IMR-90 (cell line): ENCODE data around the gene FAM124B. TPM values are rescaled to one million over a fixed set of nuclear protein-coding genes. Genes with fewer than 3 reads are reported as not detected.

Experiments used
- ATAC-seq: fragments of 200-7000 bp; cut with Tn5 transposase; 2 replicates; pipeline ENCODE4 v1.9.1; 2020; ENCODE audit warnings: low read depth, mild to moderate bottlenecking, moderate library complexity
- BruUV-seq: library from RNA; stranded (reverse); fragments of 400-500 nt; replicated peaks from 2 replicates; lab custom pipeline; 2021; lab: Mats Ljungman, UMichigan
- CTCF ChIA-PET: fragments of 300-600 bp; formaldehyde crosslinking; extraction: SDS; loops from one replicate; lab custom pipeline; 2021; ENCODE audit warnings: antibody characterized with exemption; lab: Yijun Ruan, JAX
- POLR2A ChIA-PET: fragments of 300-600 bp; sonication (Branson Sonifier 250); formaldehyde crosslinking; loops from one replicate; lab custom pipeline; 2022; ENCODE audit warnings: antibody characterized with exemption; ENCODE audit not compliant: unreplicated experiment; lab: Charles Lee
- DNase-seq: peaks from one replicate; pipeline ENCODE4 v3.0.0; 2013
- H2AFZ ChIP-seq: replicated peaks from 2 replicates; pipeline ENCODE3; 2013; ENCODE audit warnings: low read length, mild to moderate bottlenecking; ENCODE audit not compliant: poor library complexity
- H2AK5ac ChIP-seq: 2 replicates; pipeline ENCODE4 v1.6.1; 2013; ENCODE audit warnings: low read depth, low read length, inconsistent platforms
- H2AK9ac ChIP-seq: replicated peaks from 2 replicates; pipeline ENCODE3; 2013; ENCODE audit warnings: mild to moderate bottlenecking, low read depth, low read length, moderate library complexity; ENCODE audit not compliant: poor library complexity
- H2BK120ac ChIP-seq: 2 replicates; pipeline ENCODE4 v1.6.1; 2013; ENCODE audit warnings: low read depth, low read length, inconsistent platforms
- H2BK15ac ChIP-seq: 3 replicates; pipeline ENCODE4 v1.6.1; 2013; ENCODE audit warnings: low read depth, low read length, inconsistent platforms
- H2BK20ac ChIP-seq: 2 replicates; pipeline ENCODE4 v1.6.1; 2013; ENCODE audit warnings: low read depth, mild to moderate bottlenecking, inconsistent platforms, low read length, moderate library complexity
- H2BK5ac ChIP-seq: 2 replicates; pipeline ENCODE4 v1.6.1; 2013; ENCODE audit warnings: mild to moderate bottlenecking, low read depth, low read length, inconsistent platforms; ENCODE audit not compliant: poor library complexity, severe bottlenecking
- H3K14ac ChIP-seq: replicated peaks from 2 replicates; pipeline ENCODE4 v1.6.1; 2013; ENCODE audit warnings: low read depth, low read length, inconsistent platforms
- H3K18ac ChIP-seq: 2 replicates; pipeline ENCODE4 v1.6.1; 2013; ENCODE audit warnings: low read depth, low read length, control low read depth
- H3K23ac ChIP-seq: 2 replicates; pipeline ENCODE4 v1.6.1; 2013; ENCODE audit warnings: low read depth, low read length, inconsistent platforms
- H3K27ac ChIP-seq: 2 replicates; pipeline ENCODE4 v1.5.1; 2013; ENCODE audit warnings: mild to moderate bottlenecking, control low read depth, low read length; ENCODE audit not compliant: insufficient read depth
- H3K27me3 ChIP-seq: 2 replicates; pipeline ENCODE4 v1.6.1; 2013; ENCODE audit warnings: low read length; ENCODE audit not compliant: control insufficient read depth, insufficient read depth
- H3K36me3 ChIP-seq: 2 replicates; pipeline ENCODE4 v1.6.1; 2013; ENCODE audit warnings: low read length, mixed read lengths; ENCODE audit not compliant: control insufficient read depth, insufficient read depth
- H3K4ac ChIP-seq: 2 replicates; pipeline ENCODE4 v1.6.1; 2013; ENCODE audit warnings: low read depth, low read length, inconsistent platforms
- H3K4me1 ChIP-seq: 2 replicates; pipeline ENCODE4 v1.6.1; 2013; ENCODE audit warnings: low read length, mixed read lengths; ENCODE audit not compliant: control insufficient read depth, insufficient read depth
- H3K4me2 ChIP-seq: 2 replicates; pipeline ENCODE4 v1.6.1; 2013; ENCODE audit warnings: low read depth, mild to moderate bottlenecking, control low read depth, low read length, moderate library complexity
- H3K4me3 ChIP-seq: 2 replicates; pipeline ENCODE4 v1.5.1; 2013; ENCODE audit warnings: low read depth, mild to moderate bottlenecking, control low read depth, low read length, moderate library complexity; ENCODE audit not compliant: insufficient read depth
- H3K56ac ChIP-seq: 2 replicates; pipeline ENCODE4 v1.6.1; 2013; ENCODE audit warnings: low read length, inconsistent platforms; ENCODE audit not compliant: insufficient read depth; ENCODE audit errors: extremely low read depth
- H3K79me1 ChIP-seq, 2 experiments: 2 replicates each; pipeline ENCODE4 v1.6.1; 2013; ENCODE audit warnings: low read length in 2 of 2, inconsistent platforms in 1 of 2, low read depth in 1 of 2
- H3K9ac ChIP-seq: 2 replicates; pipeline ENCODE4 v1.6.1; 2013; ENCODE audit warnings: low read depth, low read length, control low read depth
- H3K9me1 ChIP-seq: 2 replicates; pipeline ENCODE4 v1.6.1; 2013; ENCODE audit warnings: low read length, inconsistent platforms; ENCODE audit not compliant: insufficient read depth
- H3K9me3 ChIP-seq: 2 replicates; pipeline ENCODE4 v1.6.1; 2013; ENCODE audit warnings: low read length; ENCODE audit not compliant: control insufficient read depth, insufficient read depth
- H4K20me1 ChIP-seq: 2 replicates; pipeline ENCODE4 v1.6.1; 2013; ENCODE audit warnings: low read length, inconsistent platforms; ENCODE audit not compliant: insufficient read depth
- H4K5ac ChIP-seq: 2 replicates; pipeline ENCODE4 v1.6.1; 2013; ENCODE audit warnings: mild to moderate bottlenecking, low read depth, low read length, control low read depth
- H4K8ac ChIP-seq, 2 experiments: 2 replicates each; pipeline ENCODE4 v1.6.1; 2013; ENCODE audit warnings: low read depth in 2 of 2, low read length in 2 of 2, control low read depth in 1 of 2, inconsistent platforms in 1 of 2
- H4K91ac ChIP-seq: 2 replicates; pipeline ENCODE4 v1.6.1; 2013; ENCODE audit warnings: low read depth, low read length, inconsistent platforms; ENCODE audit not compliant: insufficient read depth
- BHLHE40 ChIP-seq: fragments of 150-350 bp; IDR thresholded peaks from 2 replicates; pipeline ENCODE4 v1.6.1; 2016; ENCODE audit warnings: mild to moderate bottlenecking, low read depth, low read length
- CEBPB ChIP-seq: IDR thresholded peaks from 2 replicates; pipeline ENCODE4 v1.6.1; 2012; ENCODE audit warnings: low read depth, low read length, improper control_type of control experiment
- CHD1 ChIP-seq: IDR thresholded peaks from 2 replicates; pipeline ENCODE4 v1.6.1; 2012; ENCODE audit warnings: low read depth, low read length, improper control_type of control experiment
- CTCF ChIP-seq: conservative IDR thresholded peaks from 2 replicates; pipeline ENCODE4 v1.5.1; 2012; ENCODE audit warnings: mild to moderate bottlenecking, low read depth, low read length, improper control_type of control experiment
- MAZ ChIP-seq: IDR thresholded peaks from 2 replicates; pipeline ENCODE4 v1.6.1; 2012; ENCODE audit warnings: low read depth, mild to moderate bottlenecking, low read length, improper control_type of control experiment, moderate library complexity, borderline replicate concordance
- POLR2A ChIP-seq: IDR thresholded peaks from 2 replicates; pipeline ENCODE4 v1.6.1; 2012; ENCODE audit warnings: mild to moderate bottlenecking, low read depth, low read length
- SMC3 ChIP-seq: fragments of 150-350 bp; IDR thresholded peaks from 2 replicates; pipeline ENCODE4 v1.6.1; 2016; ENCODE audit warnings: low read depth, mild to moderate bottlenecking, antibody characterized with exemption, low read length, moderate library complexity
- WGBS, 2 experiments: methylation state at CpG; one replicate each; pipeline versions ENCODE4 v1.1.5 to v1.1.7; 2013; ENCODE audit warnings: missing lambda C conversion rate in 2 of 2; ENCODE audit not compliant: insufficient read length in 1 of 2; ENCODE audit errors: extremely low coverage in 2 of 2; 5-methylcytosine and 5-hydroxymethylcytosine counted together
- dilution Hi-C: fragments of 300-500 bp; cut with HindIII; formaldehyde crosslinking; loops from one replicate; pipeline ENCODE4 v1.14.3; 2018; ENCODE audit warnings: low sequenced_read_pairs; ENCODE audit not compliant: unreplicated experiment
- in situ Hi-C: fragments of 300-500 bp; cut with MboI; formaldehyde crosslinking; loops from 3 replicates; pipeline ENCODE4 v1.14.3; 2019; ENCODE audit warnings: low sequenced_read_pairs, inconsistent platforms, mixed read lengths
- intact Hi-C: fragments of 100-400 bp; cut with micrococcal nuclease; formaldehyde crosslinking; loops from 2 replicates; pipeline ENCODE4 v1.10.0; 2022
- polyA plus RNA-seq, 3 experiments: library from polyadenylated mRNA; depleted of rRNA; stranded (reverse); fragments of >200 nt; gene quantifications; 2 replicates each; pipeline ENCODE4 v1.2.3, GENCODE V29; 2012; ENCODE audit warnings: low replicate concordance in 1 of 3
- total RNA-seq: library from RNA; depleted of rRNA; stranded (reverse); fragments of >200 nt; gene quantifications from 2 replicates; pipeline ENCODE4 v1.2.3, GENCODE V29; 2012

Gene FAM124B
- total and polyA plus RNA-seq, 2 of the 4 experiments (the other 2 are of a cell fraction) = not detected

- no peak overlapping the region for H3K4ac ChIP-seq
Measured at GRCh38 chr2:224436634-224437033, 34.7 kb upstream of the FAM124B start.

More at GRCh38 chr2:224436634-224437033, 34.7 kb upstream of the FAM124B start:
- H2BK120ac ChIP-seq = no peak overlapping the region
- no peak overlapping the region for H2BK15ac ChIP-seq
- TF ChIP-seq POLR2A = no peak
- TF ChIP-seq SMC3 = no peak
- TF ChIP-seq CEBPB = no peak
- TF ChIP-seq MAZ = no peak
- no peak for TF ChIP-seq CHD1
- TF ChIP-seq CTCF = no peak
- no peak for TF ChIP-seq BHLHE40
- H3K27ac ChIP-seq = no peak overlapping the region
- peaks cover 2% of the 10 kb centered on the region; the same call in 1 of the 2 replicates for H3K27me3 ChIP-seq
- H4K20me1 ChIP-seq = no peaks in the 10 kb centered on the region
- H4K5ac ChIP-seq = no peak overlapping the region
- H2BK5ac ChIP-seq = no peak overlapping the region
- H2AK9ac ChIP-seq = no peak overlapping the region
- H2AFZ ChIP-seq = no peak overlapping the region
- WGBS, 2 experiments = no CpG with 5 or more reads among the region's 1 CpG
- no peak overlapping the region for H4K8ac ChIP-seq
- H3K36me3 ChIP-seq = no peaks in the 10 kb centered on the region
- H3K9me1 ChIP-seq = no peaks in the 10 kb centered on the region
- no peaks in the 10 kb centered on the region for H3K9me3 ChIP-seq
- H3K9ac ChIP-seq = no peak overlapping the region
- no peak overlapping the region for H2AK5ac ChIP-seq
- no peak overlapping the region for H2BK20ac ChIP-seq
- no peak overlapping the region for H3K56ac ChIP-seq
- no peak overlapping the region for H3K4me3 ChIP-seq
- POLR2A ChIA-PET = no interaction called here
- dilution Hi-C loops (no loop called here), in situ Hi-C loops (no loop called here), intact Hi-C loops (no loop called here)
- H3K18ac ChIP-seq = no peak overlapping the region
- peaks cover 2% of the 10 kb centered on the region; the same call in 1 of the 2 replicates for H3K4me1 ChIP-seq
- BruUV-seq = no TSS peak
- no peak overlapping the region for H3K4me2 ChIP-seq
- ATAC-seq (no peak), DNase-seq (peak; percentile 22)
- CTCF ChIA-PET = no interaction called here
- no peaks in the 10 kb centered on the region for H3K79me1 ChIP-seq
- H3K14ac ChIP-seq = no peak overlapping the region
- H3K23ac ChIP-seq = no peak overlapping the region
- no peak overlapping the region for H4K91ac ChIP-seq
